ENCODE results near the gene NEU3. TPM values are rescaled to one million over a fixed set of nuclear protein-coding genes. Genes with fewer than 3 reads are reported as not detected.
A peak's percentile ranks its signal among the peaks of the same experiment; 100 is the strongest.

Gene NEU3
- total RNA-seq, 1 donor from 2014 or later, result 5.6 TPM

- Histone ChIP-seq H3K27me3 (no peaks in the 10 kb centered on the region), H3K36me3 (no peaks in the 10 kb centered on the region), H3K4me3 (no peak overlapping the region), H3K9me3 (no peaks in the 10 kb centered on the region), H3K27ac (no peak overlapping the region), H3K4me1 (no peaks in the 10 kb centered on the region)
- TF ChIP-seq POLR2AphosphoS5 (IDR thresholded peaks at IDR 0.05; ENCODE audit: insufficient read depth in 1 of 2, low read depth in 1 of 2) (no peak), POLR2A (IDR thresholded peaks at IDR 0.05) (no peak), CTCF (IDR thresholded peaks at IDR 0.05) (no peak)
- intact Hi-C loops (cut with DNase I), result loop anchor here (10.0 kb wide), 1 partner anchor 220 kb away; the partner anchor contains the start of gene TPBGL
- peak in 1 of 2 donors; percentile 31 for DNase-seq (ENCODE audit: extremely low spot score in 2 of 2)
Observed at GRCh38 chr11:75024764-75025211, 36.1 kb downstream of the NEU3 start.

- Histone ChIP-seq H3K9me3 (no peaks in the 10 kb centered on the region), H3K27me3 (no peaks in the 10 kb centered on the region), H3K4me3 (no peak overlapping the region), H3K36me3 (no peaks in the 10 kb centered on the region), H3K4me1 (no peaks in the 10 kb centered on the region), H3K27ac (no peak overlapping the region)
- DNase-seq (ENCODE audit: extremely low spot score in 2 of 2), result peak; percentile 25 to 54
- TF ChIP-seq CTCF (IDR thresholded peaks at IDR 0.05), result no peak
- no peak for TF ChIP-seq POLR2A (IDR thresholded peaks at IDR 0.05)
- no peak for TF ChIP-seq POLR2AphosphoS5 (IDR thresholded peaks at IDR 0.05; ENCODE audit: insufficient read depth in 1 of 2, low read depth in 1 of 2)
- intact Hi-C loops (cut with DNase I), result loop anchor here (10.0 kb wide), 1 partner anchor 219 kb away; the partner anchor contains the start of gene TPBGL
Observed at GRCh38 chr11:75025561-75025960, 36.8 kb downstream of the NEU3 start.

GRCh38 chr11:75028321-75028720 is 39.6 kb downstream of the NEU3 start:
- TF ChIP-seq POLR2AphosphoS5 (IDR thresholded peaks at IDR 0.05; ENCODE audit: insufficient read depth in 1 of 2, low read depth in 1 of 2) (no peak), CTCF (IDR thresholded peaks at IDR 0.05) (no peak), POLR2A (IDR thresholded peaks at IDR 0.05) (no peak)
- intact Hi-C loops (cut with DNase I), result loop anchor here (10.0 kb wide), 1 partner anchor 216 kb away; the partner anchor contains the start of gene TPBGL
- Histone ChIP-seq H3K4me3 (no peak overlapping the region), H3K27ac (no peak overlapping the region), H3K27me3 (no peaks in the 10 kb centered on the region), H3K4me1 (no peaks in the 10 kb centered on the region), H3K9me3 (no peaks in the 10 kb centered on the region), H3K36me3 (no peaks in the 10 kb centered on the region)
- peak; percentile 16 to 64 for DNase-seq (ENCODE audit: extremely low spot score in 2 of 2)

- Histone ChIP-seq H3K4me3 (no peak overlapping the region), H3K27ac (no peak overlapping the region), H3K4me1 (no peaks in the 10 kb centered on the region), H3K27me3 (no peaks in the 10 kb centered on the region), H3K9me3 (no peaks in the 10 kb centered on the region), H3K36me3 (no peaks in the 10 kb centered on the region)
- TF ChIP-seq POLR2A (IDR thresholded peaks at IDR 0.05) (no peak), POLR2AphosphoS5 (IDR thresholded peaks at IDR 0.05; ENCODE audit: insufficient read depth in 1 of 2, low read depth in 1 of 2) (no peak), CTCF (IDR thresholded peaks at IDR 0.05) (no peak)
- intact Hi-C loops (cut with DNase I), result loop anchor here (10.0 kb wide), 1 partner anchor 216 kb away; the partner anchor contains the start of gene TPBGL
- DNase-seq (ENCODE audit: extremely low spot score in 2 of 2), result peak; percentile 34 to 52
Observed at GRCh38 chr11:75028724-75029123, 40.0 kb downstream of the NEU3 start.

- no peaks in the 10 kb centered on the region for H3K4me1 ChIP-seq
- no peak overlapping the region for H3K4me3 ChIP-seq
- intact Hi-C loops (cut with DNase I), result loop anchor here (5.0 to 10.0 kb wide), 3 partner anchors 98 to 1382 kb away; partner anchors contain the start of gene TPBGL
- H3K27me3 ChIP-seq, result no peaks in the 10 kb centered on the region
- TF ChIP-seq CTCF (IDR thresholded peaks at IDR 0.05) (no peak), POLR2AphosphoS5 (IDR thresholded peaks at IDR 0.05; ENCODE audit: insufficient read depth in 1 of 2, low read depth in 1 of 2) (no peak), POLR2A (IDR thresholded peaks at IDR 0.05) (no peak)
- H3K27ac ChIP-seq, result no peak overlapping the region
- peak; percentile 40 to 84 for DNase-seq (ENCODE audit: extremely low spot score in 2 of 2)
- no peaks in the 10 kb centered on the region for H3K9me3 ChIP-seq
- no peaks in the 10 kb centered on the region for H3K36me3 ChIP-seq
Observed at GRCh38 chr11:75029836-75030631, 41.3 kb downstream of the NEU3 start.

Measured in vagina (tissue), 2 donors.